Eye (tissue), 1 donor: ENCODE measurements around the gene MST1.

Source experiments
- DNase-seq: peaks from one replicate; pipeline ENCODE4 v3.0.0-alpha.2; 2015

The MST1 gene

DNA sequence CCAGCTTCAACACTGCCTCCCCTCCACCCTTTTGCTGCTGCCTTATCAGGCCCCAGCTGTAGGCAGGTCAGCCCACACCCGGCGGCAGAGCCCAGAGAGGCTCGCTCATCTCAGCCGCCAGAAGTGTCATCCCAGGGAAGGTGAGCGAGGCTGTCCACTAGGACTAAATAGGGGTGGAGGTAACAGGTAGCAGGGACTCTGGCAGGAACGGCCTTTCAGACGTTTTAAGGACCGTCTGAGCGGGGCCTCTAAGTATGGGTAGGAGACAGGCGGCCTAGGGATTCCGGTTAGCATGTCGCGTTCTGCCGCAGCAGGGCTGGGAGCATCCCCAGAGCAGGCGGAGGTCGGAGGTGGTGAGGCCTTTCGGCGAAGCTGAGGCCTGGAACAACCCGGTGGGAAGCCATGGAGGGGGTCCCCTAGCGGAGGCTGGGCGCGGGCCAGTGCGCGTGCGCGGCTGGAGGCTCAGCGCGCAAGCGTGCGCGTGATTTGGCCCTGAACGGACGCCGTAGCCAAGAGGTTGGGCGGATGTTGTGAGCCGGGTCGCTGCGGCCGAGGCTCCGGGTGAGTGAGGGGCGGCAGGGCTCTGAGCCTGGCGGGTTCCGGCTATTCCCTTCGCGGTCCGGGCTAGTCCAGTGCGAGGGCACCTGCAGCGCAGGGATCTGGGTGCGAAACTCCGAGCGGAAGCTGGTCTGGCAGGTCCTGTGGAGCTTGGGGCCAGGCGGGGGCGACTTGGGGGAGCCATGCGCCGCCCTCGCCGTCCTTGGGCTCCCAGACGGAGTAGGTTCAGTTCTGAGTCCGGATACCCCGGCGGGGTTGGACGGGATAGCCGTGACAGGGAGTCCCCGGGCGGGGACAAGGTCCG, at the start of gene MST1, which contains the start of gene RNF123:
MST1 (minus strand) TSS at position 429 of the 862 bp plus-strand sequence. CDS start 783 bp downstream, outside the sequence.
RNF123 (plus strand) TSS at position 512 of the 862 bp plus-strand sequence. CDS start 1,609 bp downstream, outside the sequence.
- peak; percentile 98 for DNase-seq

DNA sequence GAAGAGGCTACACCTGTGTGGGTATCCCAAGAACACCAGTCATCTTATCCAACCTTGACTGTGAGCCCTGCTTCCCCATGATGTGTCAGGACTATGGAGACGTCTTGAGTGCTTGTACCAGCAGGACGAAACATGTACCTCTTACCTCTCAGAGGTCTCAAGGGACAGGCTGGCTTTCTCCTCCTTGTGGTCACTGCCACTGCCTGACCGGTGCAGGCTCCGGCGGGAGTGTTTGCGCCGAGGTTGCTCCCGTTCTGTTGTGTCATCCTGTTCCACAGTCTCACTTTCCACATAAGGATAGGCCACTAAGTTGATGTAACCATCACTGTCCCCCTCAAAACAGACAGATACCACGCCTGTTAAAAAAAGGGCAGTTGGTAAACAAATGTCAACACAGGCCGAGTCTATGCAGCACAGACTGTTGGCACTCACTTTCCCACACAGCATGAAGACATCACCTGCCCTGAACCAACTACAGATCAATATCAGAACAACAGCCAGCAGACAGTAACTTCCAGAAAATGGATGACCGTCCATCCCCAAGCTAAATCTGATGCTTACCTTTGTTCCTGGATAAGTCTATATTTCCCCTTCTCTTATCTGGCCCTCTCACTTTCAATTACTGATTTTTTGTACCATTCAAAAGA, 48.9 kb upstream of the MST1 start:
- DNase-seq: no peak

DNA sequence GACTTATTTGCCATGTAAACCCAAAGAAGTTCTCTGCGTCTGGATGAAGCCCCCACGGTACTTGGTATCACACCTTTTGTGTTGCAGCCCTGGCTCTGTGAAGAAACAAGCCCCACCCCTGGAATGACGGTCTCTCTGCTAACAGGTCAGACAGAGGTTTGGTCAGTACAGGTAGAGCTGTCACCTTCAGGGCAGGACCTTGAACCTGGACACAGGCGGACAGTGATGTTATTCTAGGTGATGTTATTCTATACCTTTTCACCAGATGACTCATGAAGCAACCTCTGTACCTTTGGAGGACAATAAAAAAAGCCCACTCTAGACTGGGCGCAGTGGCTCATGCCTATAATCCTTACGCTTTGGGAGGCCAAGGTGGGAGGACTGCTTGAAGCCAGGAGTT, 45.5 kb upstream of the MST1 start:
- DNase-seq: no peak

DNA sequence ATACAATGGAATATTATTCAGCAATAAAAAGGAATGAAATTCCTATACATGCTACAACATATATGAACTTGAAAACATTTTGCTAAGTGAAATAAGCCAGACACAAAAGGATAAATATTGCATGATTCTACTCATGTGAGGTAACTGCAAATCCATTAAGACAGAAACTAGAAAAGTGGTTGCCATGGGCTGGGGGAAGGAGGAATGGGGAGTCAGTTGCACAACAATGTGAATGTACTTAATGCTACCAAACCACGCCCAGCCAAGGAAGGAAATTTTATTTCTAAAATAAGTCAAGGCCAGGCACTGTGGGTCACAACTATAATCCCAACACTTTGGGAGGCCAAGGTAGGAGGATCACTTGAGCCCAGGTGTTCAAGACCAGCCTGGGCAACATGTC, 44.3 kb upstream of the MST1 start:
- no peak for DNase-seq

DNA sequence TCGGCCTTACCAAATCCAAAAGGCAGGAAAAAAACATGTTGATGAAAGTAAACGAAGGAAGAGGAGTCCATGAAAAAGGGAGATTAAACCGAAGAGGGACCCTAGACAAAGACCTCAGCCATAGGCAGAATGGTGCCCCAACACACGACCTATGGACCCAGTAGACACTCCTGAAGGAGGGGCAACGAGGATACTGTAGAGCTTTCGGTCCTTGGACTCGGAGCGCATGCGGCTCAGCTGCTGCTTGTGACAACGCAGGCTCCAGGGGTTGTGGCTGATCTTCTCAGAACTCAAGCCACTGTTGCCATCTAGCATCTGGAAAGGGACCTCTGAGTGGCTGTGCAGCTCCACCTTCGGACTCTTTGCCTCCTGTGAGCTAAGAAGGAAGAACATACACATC, 43.3 kb upstream of the MST1 start:
- no peak for DNase-seq

DNA sequence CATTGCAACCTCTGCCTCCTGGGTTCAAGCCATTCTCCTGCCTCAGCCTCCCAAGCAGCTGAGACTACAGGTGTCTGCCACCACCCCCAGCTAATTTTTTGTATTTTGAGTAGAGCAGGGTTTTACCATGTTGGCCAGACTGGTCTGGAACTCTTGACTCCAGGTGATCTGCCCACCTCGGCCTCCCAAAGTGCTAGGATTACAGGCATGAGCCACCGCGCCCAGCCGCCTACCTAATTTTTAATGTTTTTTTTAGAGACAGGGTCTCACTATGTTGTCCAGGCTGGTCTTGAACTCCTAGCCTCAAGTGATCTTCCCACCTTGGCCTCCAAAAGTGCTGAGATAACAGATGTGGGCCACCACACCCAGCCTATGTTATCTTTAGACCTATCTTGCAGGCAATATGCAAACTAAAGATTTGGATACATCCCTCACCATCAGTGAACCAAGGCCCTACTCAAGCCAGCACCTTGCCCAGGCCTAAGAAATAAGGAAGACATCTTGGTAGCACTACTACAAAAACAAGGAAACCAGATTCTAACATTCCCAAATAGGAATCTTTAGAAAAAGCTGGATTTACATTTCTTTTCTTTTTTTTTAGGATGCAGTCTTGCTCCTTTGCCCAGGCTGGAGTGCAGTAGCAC, 40.8 kb upstream of the MST1 start:
- no peak for DNase-seq

DNA sequence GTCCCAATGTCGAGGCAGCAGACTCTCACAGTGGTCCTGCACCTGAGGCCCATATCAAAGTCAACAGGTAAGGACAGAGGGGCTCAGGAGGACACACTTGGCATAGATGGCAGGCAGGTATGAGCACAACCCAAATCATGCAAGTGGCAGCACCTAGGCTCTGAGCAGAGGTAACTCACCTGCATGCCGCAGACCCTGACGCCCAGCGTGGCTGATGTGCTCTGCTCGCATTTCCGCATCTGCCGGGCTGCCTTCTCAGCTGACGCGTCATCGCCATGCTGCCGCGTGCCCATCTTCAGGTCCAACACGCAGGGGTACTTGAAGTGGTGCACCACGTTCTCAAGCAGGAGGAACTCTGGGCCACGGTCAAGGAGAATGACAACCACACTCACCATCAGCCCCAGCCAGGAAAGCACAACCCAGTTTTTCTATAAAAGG, 38.7 kb upstream of the MST1 start:
- no peak for DNase-seq

DNA sequence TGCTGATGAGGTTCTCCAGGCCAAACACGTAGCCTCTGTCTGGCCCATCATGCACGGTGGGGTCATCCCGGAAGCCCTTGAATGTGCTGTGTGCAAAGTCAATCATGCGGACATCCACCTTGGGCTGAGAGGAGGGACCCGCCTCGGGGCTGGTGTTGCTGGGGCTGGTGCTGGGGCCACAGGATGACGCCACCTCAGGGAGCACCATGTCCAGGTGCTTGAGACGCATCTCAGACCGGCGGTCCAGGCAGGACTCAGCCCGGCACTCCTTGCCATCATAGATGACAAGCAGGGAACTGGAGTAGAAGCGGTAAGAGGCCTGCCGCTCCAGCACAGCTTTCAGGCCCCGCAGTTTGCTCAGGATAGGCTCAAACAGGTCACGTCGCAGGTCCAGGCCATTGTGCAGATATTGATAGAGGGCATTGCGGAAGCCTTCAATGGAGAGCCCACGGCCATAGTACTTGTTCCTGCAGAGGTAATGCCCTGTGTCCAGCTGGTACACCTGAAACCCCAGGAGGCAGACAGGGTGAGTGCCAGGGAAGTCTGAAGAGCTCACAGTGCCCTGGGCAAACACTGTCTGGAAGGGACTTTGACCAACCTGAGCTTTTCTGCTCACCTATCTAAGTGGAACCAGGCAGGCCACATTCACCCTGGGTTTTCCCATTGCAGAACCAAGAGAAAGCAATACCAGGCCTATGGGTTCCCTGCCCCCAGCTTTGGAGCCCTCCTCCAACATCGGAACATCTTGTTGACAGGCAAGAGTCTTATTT, 38.1 kb upstream of the MST1 start:
- DNase-seq: no peak

DNA sequence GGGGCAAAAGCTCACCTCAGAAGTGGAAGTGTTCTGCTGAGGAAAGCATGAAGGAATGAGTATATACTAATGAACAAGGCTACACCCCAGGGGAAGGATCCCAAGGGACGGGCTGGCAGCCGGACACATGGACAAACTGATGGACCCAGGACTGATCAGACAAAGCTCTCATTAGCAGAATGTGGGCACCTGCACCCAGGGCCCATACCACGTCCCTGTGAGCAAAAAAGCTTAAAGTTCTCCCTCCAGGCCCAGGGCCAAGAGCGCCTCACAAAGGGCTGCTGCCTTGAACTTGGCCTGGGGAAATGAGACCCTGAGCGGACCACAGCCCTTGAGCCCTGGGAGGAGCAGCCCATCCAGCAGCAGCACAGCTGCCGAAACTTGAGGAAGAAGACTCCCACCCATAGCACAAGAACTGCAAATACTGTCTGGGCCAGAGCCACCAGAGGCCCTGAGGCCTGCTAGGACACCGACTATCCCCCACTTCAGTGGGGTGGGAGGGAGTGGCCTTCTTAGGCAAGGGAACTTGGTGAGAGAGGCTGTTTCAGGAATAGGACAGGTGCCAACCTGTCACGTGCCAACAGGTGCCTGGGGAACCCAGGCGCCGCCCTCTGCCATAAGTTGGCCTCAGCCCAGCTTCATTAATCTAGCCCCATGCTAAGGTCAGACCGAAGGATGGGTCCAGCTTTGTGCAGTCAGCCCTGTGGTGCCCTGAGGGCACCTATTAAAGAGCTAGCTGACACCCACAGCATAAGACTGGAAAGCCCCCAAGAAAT, 36.8 kb upstream of the MST1 start:
- DNase-seq: no peak

DNA sequence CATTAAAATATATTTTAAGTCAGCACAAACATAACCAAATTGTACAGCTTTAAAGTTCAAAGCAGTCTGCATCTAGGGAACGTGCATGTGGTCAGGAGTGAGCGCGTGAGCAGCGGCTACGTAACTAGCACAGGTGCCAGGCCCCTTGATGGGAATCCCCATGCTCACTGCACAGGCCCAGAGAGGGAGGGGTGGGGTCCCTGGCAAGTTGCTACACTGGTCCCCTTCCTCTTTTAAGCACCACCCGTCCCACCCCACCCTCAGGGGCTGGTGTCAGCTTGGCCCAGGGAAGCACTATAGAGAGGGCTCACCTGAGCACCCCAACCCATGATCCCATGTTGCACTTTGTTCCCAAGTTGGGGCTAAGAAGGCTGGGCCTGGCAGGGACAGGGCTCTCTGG, 35.3 kb upstream of the MST1 start:
- DNase-seq: no peak

DNA sequence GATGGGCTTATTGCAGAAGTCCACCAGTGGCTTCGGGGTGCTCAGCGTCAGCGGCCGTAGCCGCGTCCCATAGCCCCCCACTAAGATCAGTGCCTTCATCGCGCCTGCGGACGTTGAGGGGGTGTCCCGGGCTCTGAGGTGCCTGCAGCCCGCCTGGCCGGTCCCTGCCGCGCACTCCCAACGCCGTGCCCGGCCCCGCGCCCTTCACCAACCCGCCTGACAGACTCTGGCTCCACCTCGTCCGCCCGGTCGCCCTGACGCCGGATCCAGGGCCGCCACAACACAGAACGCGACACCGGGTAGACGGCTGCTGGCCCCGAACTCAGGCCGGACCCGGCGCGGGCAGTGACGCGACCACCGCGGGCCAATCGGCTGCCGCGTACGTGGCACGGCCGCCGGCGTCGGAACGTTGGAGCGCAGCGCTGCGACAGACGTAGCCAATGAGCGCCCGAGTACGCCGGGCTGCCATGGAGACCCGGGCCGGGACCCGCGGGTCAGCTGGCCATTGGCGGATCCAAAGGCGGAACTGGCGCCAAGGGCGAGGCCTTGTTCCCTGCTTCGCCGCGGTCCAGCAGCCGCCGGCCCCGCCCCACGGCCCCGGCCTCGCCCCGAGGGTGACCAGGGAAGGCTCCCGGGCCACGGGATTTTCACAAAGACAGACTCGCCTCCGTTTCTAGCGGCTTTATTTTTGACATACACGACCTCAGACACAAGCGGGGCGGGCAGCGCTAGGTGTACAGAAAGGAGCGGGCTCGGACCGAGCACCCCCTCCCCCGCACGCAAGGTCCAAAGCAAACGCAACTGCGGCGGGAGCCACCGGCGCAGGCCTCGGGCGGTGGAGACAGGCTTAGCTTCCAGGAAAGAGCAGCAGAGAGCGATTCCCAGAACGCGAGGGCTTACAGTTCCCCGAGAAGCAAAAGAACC, 34.6 kb upstream of the MST1 start, which contains the start of gene GMPPB:
GMPPB (minus strand) TSS at position 324 of the 924 bp plus-strand sequence; CDS start at position 99, 225 bp downstream.
- DNase-seq: peak; percentile 97

DNA sequence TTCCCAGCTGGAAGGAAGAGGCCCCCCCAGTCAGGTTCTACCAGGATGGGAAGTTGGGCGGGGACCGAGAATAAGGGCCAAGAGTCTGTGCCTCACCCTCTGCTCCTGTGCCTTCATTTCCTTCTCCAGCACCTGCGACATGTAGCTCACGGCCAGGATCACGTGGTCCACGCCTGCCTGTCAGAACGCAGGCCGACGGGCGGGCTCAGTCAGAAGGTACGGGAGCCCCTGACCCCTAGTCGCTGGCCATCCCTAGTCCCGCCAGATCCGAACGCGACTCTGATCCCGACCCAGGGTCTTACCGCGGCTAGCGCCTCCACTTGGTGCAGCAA, 34.0 kb upstream of the MST1 start:
- DNase-seq: peak; percentile 73

DNA sequence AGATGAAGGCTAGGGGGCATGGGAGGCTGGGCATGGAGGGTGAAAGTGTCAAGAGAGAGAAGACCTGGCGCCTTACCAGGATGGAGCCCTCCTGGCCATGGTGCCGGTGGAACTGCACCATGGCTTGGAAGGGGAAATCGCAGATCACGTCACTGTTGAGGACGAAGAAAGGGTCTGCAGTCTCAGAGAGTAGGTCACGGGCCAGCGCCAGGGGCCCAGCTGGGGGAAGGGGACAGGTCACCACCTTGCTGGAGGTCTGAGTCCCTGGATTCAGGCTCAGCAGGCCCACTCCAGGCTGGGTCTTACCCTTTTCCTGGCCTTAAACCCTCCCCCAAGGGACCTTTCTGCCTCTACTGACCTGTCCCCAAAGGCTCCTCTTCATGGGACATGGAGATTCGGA, 33.6 kb upstream of the MST1 start:
- DNase-seq: no peak

DNA sequence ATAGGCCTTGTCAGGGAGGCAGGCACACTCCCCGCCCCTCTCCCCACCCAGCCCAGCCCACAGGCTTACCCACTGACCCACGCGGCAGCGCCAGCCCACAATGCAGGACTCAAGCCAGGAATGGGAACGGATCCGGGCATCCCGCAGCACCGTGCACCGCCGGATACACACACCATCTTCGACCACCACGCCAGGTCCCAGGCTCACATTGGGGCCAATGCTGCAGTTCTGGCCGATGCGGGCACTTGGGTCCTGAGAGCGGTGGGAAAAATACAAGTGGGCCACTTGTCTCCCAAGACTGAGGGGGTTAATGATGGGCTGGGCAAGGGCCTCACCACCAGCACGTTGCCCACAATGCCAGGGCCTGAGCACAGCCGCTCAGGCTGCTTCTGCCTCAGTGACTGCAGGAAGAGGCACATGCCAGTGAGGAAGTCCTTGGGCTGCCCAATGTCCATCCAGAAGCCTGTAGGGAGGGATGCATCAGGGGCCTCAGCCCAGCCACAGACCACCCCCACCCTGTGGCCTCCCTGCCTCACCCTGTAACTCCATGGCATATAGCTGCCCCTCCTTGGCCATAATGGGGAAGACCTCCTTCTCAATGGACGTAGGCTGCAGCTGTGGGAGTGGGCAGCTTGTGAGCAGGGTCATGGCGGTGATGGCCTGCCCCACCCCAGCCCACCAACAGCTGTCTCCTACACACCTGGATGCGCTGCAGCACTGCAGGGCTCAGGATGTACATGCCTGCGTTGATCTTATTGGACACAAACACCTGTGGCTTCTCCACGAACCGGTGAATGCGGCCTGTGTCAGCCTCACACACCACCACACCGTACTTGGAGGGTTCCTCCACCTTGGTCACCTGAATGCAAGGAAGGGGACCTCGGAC, 32.9 kb upstream of the MST1 start:
- DNase-seq: no peak

DNA sequence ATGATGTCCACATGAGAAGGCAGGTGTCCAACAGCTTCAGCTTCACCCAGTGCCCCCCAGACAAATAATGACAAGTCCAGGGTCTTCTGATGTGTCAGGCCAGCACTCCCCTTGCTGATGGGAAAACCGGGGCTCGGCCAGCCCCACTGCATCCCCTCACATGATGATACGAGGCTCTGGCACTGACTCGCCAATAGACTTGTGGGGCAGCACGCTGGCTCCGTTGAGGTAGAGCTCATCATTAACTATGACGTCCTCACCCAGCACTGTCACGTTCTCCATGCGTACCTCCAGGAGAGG, 32.3 kb upstream of the MST1 start:
- DNase-seq: no peak

DNA sequence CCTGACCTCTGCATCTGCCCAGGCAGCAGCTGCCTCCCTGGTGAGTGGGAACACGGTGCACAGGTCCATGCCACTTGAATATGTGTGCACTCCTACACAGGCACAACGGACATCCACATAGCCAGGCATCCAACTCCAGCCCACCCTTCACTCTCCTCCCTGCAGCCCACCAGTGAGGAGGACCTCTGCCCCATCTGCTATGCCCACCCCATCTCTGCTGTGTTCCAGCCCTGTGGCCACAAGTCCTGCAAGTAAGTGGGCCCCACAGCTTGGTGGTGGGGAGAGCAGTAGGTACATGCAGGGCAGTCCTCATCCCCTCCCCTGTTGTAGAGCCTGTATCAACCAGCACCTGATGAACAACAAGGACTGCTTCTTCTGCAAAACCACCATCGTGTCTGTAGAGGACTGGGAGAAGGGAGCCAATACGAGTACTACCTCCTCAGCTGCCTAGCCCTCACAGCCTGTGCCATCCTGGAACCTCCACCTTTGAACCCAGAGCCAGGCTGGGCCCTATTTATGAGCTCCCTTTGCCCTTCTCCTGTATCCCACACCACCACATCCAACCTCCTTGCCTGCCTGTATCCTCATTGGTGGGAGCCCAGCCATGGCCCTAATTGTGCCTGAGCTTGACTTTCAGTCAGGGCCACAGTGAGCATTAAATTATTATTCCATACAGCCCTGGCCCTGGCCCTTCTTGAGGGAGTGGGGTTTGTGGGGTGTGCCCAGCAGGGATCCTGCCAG, 31.8 kb upstream of the MST1 start:
- no peak for DNase-seq

DNA sequence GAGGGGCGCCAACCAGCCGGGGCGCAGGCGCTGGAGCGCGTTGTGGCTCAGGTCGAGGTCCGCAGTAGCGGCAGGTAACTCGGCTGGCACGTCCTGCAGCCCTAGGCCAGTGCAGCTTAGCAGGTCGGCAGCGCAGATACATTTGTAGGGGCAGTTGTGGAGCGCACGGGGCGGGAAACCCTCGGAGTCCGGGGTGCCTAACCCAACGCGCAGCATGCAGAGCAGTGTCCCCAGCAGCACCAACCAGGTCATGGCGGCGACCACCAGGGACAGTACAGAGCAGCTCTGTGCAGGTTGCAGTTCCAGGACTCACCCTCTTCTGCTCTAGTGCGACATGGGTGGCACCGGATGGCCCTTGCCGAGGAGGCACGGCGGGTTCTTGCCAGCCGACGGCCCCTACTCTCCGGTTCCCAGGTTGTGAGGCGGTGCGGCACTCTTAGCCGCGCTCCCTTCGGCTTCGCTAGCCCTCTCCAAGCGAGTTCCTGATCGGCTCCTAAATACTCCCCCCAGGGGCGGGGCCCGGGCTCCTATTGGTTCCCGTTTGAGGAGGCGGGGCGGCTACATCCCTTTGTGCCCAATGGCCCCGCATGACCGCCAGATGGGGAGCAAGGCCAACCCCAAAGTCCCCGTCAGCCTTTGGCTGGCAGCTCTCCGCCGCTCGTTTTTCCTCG, 30.1 kb upstream of the MST1 start, which contains the start of gene AMIGO3:
AMIGO3 (minus strand) TSS at position 471 of the 671 bp plus-strand sequence; CDS start at position 252, 219 bp downstream.
- DNase-seq: peak; percentile 98

DNA sequence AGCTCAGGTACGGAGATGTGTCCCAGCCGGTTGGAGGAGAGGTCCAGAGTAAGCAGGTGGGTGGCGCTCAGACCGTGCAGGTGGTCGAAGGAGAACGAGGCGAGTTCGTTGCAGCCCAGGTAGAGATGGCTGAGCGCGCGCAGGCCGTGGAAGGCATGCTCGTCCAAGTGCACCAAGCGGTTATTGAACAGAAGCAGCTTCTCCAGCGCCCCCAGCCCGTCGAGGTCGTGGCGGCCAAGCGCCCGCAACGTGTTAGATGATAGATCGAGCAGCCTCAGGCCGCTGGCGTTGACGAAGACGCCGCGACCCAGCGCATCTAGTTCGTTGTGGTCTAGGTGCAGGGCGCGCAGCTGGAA, 29.6 kb upstream of the MST1 start:
- no peak for DNase-seq
